Measurements from ENCODE around the gene AKAP17A.
A peak's percentile ranks its signal among the peaks of the same experiment; 100 is the strongest.
"Not testable (repeated sequence)": the region's sequence is repeated elsewhere in the genome, so short reads cannot be mapped to it uniquely, and the experiment has no call there.

AKAP17A gene

GRCh38 chrX:1606496-1606895 is 15.1 kb downstream of the AKAP17A start:
- no peak for DNase-seq

- no peak for DNase-seq
Measured at GRCh38 chrX:1609311-1609710, 17.9 kb downstream of the AKAP17A start.

GRCh38 chrX:1609762-1610161 is 18.4 kb downstream of the AKAP17A start:
- no peak for DNase-seq

- no peak for DNase-seq
Measured at GRCh38 chrX:1610166-1610565, 18.8 kb downstream of the AKAP17A start.

GRCh38 chrX:1610736-1611135 is 19.3 kb downstream of the AKAP17A start:
- DNase-seq = no peak

- DNase-seq = no peak
Measured at GRCh38 chrX:1612641-1613286, 21.4 kb downstream of the AKAP17A start.

GRCh38 chrX:1614927-1615326 is 23.5 kb downstream of the AKAP17A start, which contains the start of gene ASMT:
Gene ASMT (plus strand): TSS chrX:1615059. CDS start chrX:1615200, 141 bp downstream.
- no peak for DNase-seq

GRCh38 chrX:1618689-1619088 is 27.3 kb downstream of the AKAP17A start:
- DNase-seq = no peak

GRCh38 chrX:1623691-1624090 is 32.3 kb downstream of the AKAP17A start:
- no peak for DNase-seq

GRCh38 chrX:1624158-1624860 is 32.9 kb downstream of the AKAP17A start:
- DNase-seq = not testable (repeated sequence)

- DNase-seq = not testable (repeated sequence)
Measured at GRCh38 chrX:1624861-1625215, 33.4 kb downstream of the AKAP17A start.

- DNase-seq = no peak
Measured at GRCh38 chrX:1629244-1629643, 37.8 kb downstream of the AKAP17A start.

- no peak for DNase-seq
Measured at GRCh38 chrX:1646009-1646408, 54.6 kb downstream of the AKAP17A start.

- DNase-seq = peak; percentile 36
Measured at GRCh38 chrX:1649621-1650020, 58.2 kb downstream of the AKAP17A start.
